GM12878 (cell line): Measurements from ENCODE around the gene PLEKHH1. TPM values are rescaled to one million over a fixed set of nuclear protein-coding genes. Genes with fewer than 3 reads are reported as not detected.

Experiments used
- ATAC-seq: fragments of 200-7000 bp; cut with Tn5 transposase; 3 replicates; pipeline ENCODE4 v1.9.1; 2020; ENCODE audit warnings: mild to moderate bottlenecking, moderate library complexity
- BruUV-seq: library from RNA; stranded (reverse); fragments of 400-500 nt; replicated peaks from 2 replicates; lab custom pipeline; 2021; lab: Mats Ljungman, UMichigan
- CTCF ChIA-PET: fragments of 300-600 bp; sonication (Branson Sonifier 250); formaldehyde crosslinking; extraction: SDS; loops from one replicate; lab custom pipeline; 2021; ENCODE audit warnings: inconsistent platforms; lab: Yijun Ruan, JAX
- POLR2A ChIA-PET: fragments of 350-600 bp; formaldehyde crosslinking; extraction: SDS; loops from one replicate; lab custom pipeline; 2021; ENCODE audit warnings: inconsistent platforms; lab: Charles Lee
- RAD21 ChIA-PET: fragments of 300-600 bp; sonication (Branson Sonifier 250); formaldehyde crosslinking; loops from one replicate; lab custom pipeline; 2023; ENCODE audit warnings: antibody characterized with exemption; ENCODE audit not compliant: unreplicated experiment; lab: Charles Lee
- SMC1A ChIA-PET: fragments of 300-600 bp; sonication (Branson Sonifier 250); formaldehyde crosslinking; loops from one replicate; lab custom pipeline; 2023; ENCODE audit not compliant: unreplicated experiment, uncharacterized antibody; lab: Charles Lee
- DNase-seq: peaks from one replicate; pipeline ENCODE4 v3.0.0-alpha.2; 2011; ENCODE audit warnings: low read depth, low spot score
- FAIRE-seq: peaks from 3 replicates; lab custom pipeline; 2011; peaks lifted over from hg19 to GRCh38; lab: Jason Lieb, UNC
- H2AFZ ChIP-seq: 2 replicates; pipeline ENCODE4 v1.6.0; 2011; ENCODE audit warnings: low read depth, low read length, control low read depth; ENCODE audit not compliant: control insufficient read depth
- H3K27ac ChIP-seq: 2 replicates; pipeline ENCODE4 v1.5.1; 2011; ENCODE audit warnings: control low read depth; ENCODE audit not compliant: control insufficient read depth, insufficient read depth
- H3K27me3 ChIP-seq, 2 experiments: replicated peaks in 1 of 2; 2 replicates each; pipeline versions ENCODE4 v1.6.0 to v1.6.1; 2011; ENCODE audit warnings: low read length in 1 of 2; ENCODE audit not compliant: control insufficient read depth in 2 of 2, insufficient read depth in 2 of 2
- H3K36me3 ChIP-seq, 2 experiments: 2 replicates each; pipeline ENCODE4 v1.5.1; 2011; ENCODE audit warnings: low read length in 1 of 2; ENCODE audit not compliant: control insufficient read depth in 2 of 2, insufficient read depth in 2 of 2
- H3K4me1 ChIP-seq: 2 replicates; pipeline ENCODE4 v1.6.1; 2011; ENCODE audit warnings: mild to moderate bottlenecking, low read length, moderate library complexity, mixed read lengths; ENCODE audit not compliant: control insufficient read depth, insufficient read depth
- H3K4me2 ChIP-seq: 2 replicates; pipeline ENCODE4 v1.6.0; 2011; ENCODE audit warnings: control low read depth; ENCODE audit not compliant: control insufficient read depth, insufficient read depth
- H3K4me3 ChIP-seq: fragments of 200-600 bp; sonication (generic); 2 replicates; pipeline ENCODE4 v1.5.1; 2016
- H3K79me2 ChIP-seq: 2 replicates; pipeline ENCODE4 v1.6.0; 2011; ENCODE audit warnings: low read length; ENCODE audit not compliant: control insufficient read depth, insufficient read depth
- H3K9ac ChIP-seq: 2 replicates; pipeline ENCODE4 v1.8.0; 2011; ENCODE audit warnings: low read length, control low read depth, mixed read lengths; ENCODE audit not compliant: control insufficient read depth, insufficient read depth
- H3K9me3 ChIP-seq: replicated peaks from 3 replicates; pipeline ENCODE4 v1.5.1; 2011; ENCODE audit warnings: mild to moderate bottlenecking, low read length; ENCODE audit not compliant: control insufficient read depth, insufficient read depth
- H4K20me1 ChIP-seq: 2 replicates; pipeline ENCODE4 v1.6.0; 2011; ENCODE audit not compliant: control insufficient read depth, insufficient read depth
- BCL3 ChIP-seq: IDR thresholded peaks from 2 replicates; pipeline ENCODE4 v1.6.1; 2011; ENCODE audit warnings: borderline replicate concordance, low read depth, mild to moderate bottlenecking, moderate library complexity, low read length; ENCODE audit not compliant: insufficient read depth, poor library complexity, severe bottlenecking
- BRCA1 ChIP-seq: IDR thresholded peaks from 2 replicates; pipeline ENCODE4 v1.6.1; 2011; ENCODE audit warnings: low read depth, low read length, improper control_type of control experiment
- NBN ChIP-seq: fragments of 450-650 bp; IDR thresholded peaks from 2 replicates; pipeline ENCODE4 v1.6.1; 2016
- NKRF ChIP-seq: fragments of 450-650 bp; conservative IDR thresholded peaks from 2 replicates; pipeline ENCODE4 v1.6.1; 2017; ENCODE audit warnings: mild to moderate bottlenecking, moderate library complexity
- PAX8 ChIP-seq: fragments of 450-650 bp; IDR thresholded peaks from 2 replicates; pipeline ENCODE4 v1.6.1; 2017; ENCODE audit warnings: mild to moderate bottlenecking, moderate library complexity
- TCF12 ChIP-seq: IDR thresholded peaks from 2 replicates; pipeline ENCODE4 v1.6.1; 2011; ENCODE audit warnings: low read depth, mild to moderate bottlenecking, low read length
- USF2 ChIP-seq: IDR thresholded peaks from 2 replicates; pipeline ENCODE4 v1.6.1; 2011; ENCODE audit warnings: low read depth, low read length, improper control_type of control experiment, borderline replicate concordance
- ZNF687 ChIP-seq: fragments of 450-650 bp; IDR thresholded peaks from 2 replicates; pipeline ENCODE4 v1.6.1; 2017; ENCODE audit warnings: mild to moderate bottlenecking, moderate library complexity
- WGBS: methylation state at CpG from one replicate; pipeline ENCODE4 v1.1.6; 2016; ENCODE audit warnings: low lambda C conversion rate; ENCODE audit not compliant: insufficient replicate concordance, insufficient coverage; ENCODE audit errors: missing lambda C conversion rate; 5-methylcytosine and 5-hydroxymethylcytosine counted together
- in situ Hi-C: fragments of 300-500 bp; cut with MboI; formaldehyde crosslinking; loops from 9 replicates; pipeline ENCODE4 v1.14.3; 2018; ENCODE audit warnings: mixed read lengths
- intact Hi-C: fragments of 100-400 bp; cut with micrococcal nuclease; formaldehyde crosslinking; loops from one replicate; pipeline ENCODE4 v1.14.2; 2022; ENCODE audit not compliant: unreplicated experiment
- polyA plus RNA-seq, 11 experiments: library from polyadenylated mRNA; depleted of rRNA in 4 of 11; unstranded in 6 of 11; stranded (reverse) in 5 of 11; fragments of >200 nt; fragmentation: Nextera tagmentation in 4 of 11; fragmentation: Illumina TruSeq in 1 of 11; extraction: Ambion mirVana in 4 of 11; extraction: Trizol in 1 of 11; gene quantifications; 1 replicate in 1 of 11; 2 replicates in 10 of 11; pipeline versions ENCODE4 v1.2.1 to v1.2.3, GENCODE V29; 2011 to 2016; ENCODE audit warnings: inconsistent platforms in 2 of 11, missing spikeins in 2 of 11, low read depth in 1 of 11
- total RNA-seq, 4 experiments: library from RNA; depleted of rRNA in 3 of 4; stranded (reverse); fragments of >200 nt in 3 of 4; fragmentation: Illumina TruSeq in 1 of 4; extraction: Trizol in 1 of 4; gene quantifications; 2 replicates each; pipeline versions ENCODE4 v1.2.1 to v1.2.3, GENCODE V29; 2013 to 2021

The PLEKHH1 gene
- total and polyA plus RNA-seq, 10 of the 15 experiments (the other 5 are each of a cell fraction or from before 2014, with no cell fraction given), result 0.11 to 0.95 (median 0.41) TPM

GRCh38 chr14:67527756-67528155, 5.3 kb upstream of the PLEKHH1 start:
- Histone ChIP-seq H3K4me3 (no peak overlapping the region), H4K20me1 (no peaks in the 10 kb centered on the region), H2AFZ (no peak overlapping the region), H3K4me1 (no peaks in the 10 kb centered on the region), H3K9me3 (no peaks in the 10 kb centered on the region), H3K79me2 (no peaks in the 10 kb centered on the region), H3K27ac (no peak overlapping the region), H3K36me3 (no peaks in the 10 kb centered on the region), H3K9ac (no peak overlapping the region), H3K27me3 (peaks cover 0 to 15% of the 10 kb centered on the region in 2 experiments), H3K4me2 (no peak overlapping the region)
- ATAC-seq, result no peak
- no peak for TF ChIP-seq PAX8
- TF ChIP-seq ZNF687, result no peak
- TF ChIP-seq TCF12, result no peak
- no peak for TF ChIP-seq NKRF
- TF ChIP-seq NBN, result no peak
- no peak for TF ChIP-seq BRCA1
- no peak for TF ChIP-seq BCL3
- TF ChIP-seq USF2, result no peak
- no TSS peak for BruUV-seq
- FAIRE-seq, result no peak
- in situ Hi-C loops (no loop called here), intact Hi-C loops (loop anchor here (2.0 kb wide), 1 partner anchor 177 kb away; no protein-coding TSS in a partner anchor)
- no peak for DNase-seq
- 1% methylated on average over 5 of the region's 5 CpGs for WGBS
- CTCF ChIA-PET, result interaction anchor here (0.6 to 5.5 kb wide), 17 partner anchors 8 to 195 kb away, joined by 3 to 106 read pairs (median 5); no protein-coding TSS in a partner anchor
- RAD21 ChIA-PET, result interaction anchor here (0.6 to 3.3 kb wide), 7 partner anchors 40 to 176 kb away, joined by 3 to 42 read pairs (median 9); no protein-coding TSS in a partner anchor
- POLR2A ChIA-PET, result interaction anchor here (1.3 kb wide), 1 partner anchor 44 kb away, joined by 3 read pairs; no protein-coding TSS in a partner anchor
- SMC1A ChIA-PET, result interaction anchor here (0.7 to 5.3 kb wide), 6 partner anchors 8 to 177 kb away, joined by 3 to 54 read pairs (median 24); no protein-coding TSS in a partner anchor
